SH-SY5Y (cell line): Measurements from ENCODE around the gene AMPD1.

Source experiments
- GATA2 ChIP-seq: IDR thresholded peaks from 2 replicates; pipeline ENCODE4 v1.6.1; 2011; ENCODE audit warnings: mild to moderate bottlenecking, low read depth, low read length
- GATA3 ChIP-seq: IDR thresholded peaks from 2 replicates; pipeline ENCODE4 v1.6.1; 2011; ENCODE audit warnings: low read depth, mild to moderate bottlenecking, low read length, moderate library complexity

AMPD1 gene

GRCh38 chr1:114671939-114672275, 23.4 kb downstream of the AMPD1 start:
- TF ChIP-seq GATA2 (no peak), GATA3 (no peak)

GRCh38 chr1:114671011-114671938, 24.1 kb downstream of the AMPD1 start:
- TF ChIP-seq GATA3 (no peak), GATA2 (no peak)

- no peak for TF ChIP-seq GATA3
- no peak for TF ChIP-seq GATA2
Observed at GRCh38 chr1:114670083-114671010, 25.0 kb downstream of the AMPD1 start.

- TF ChIP-seq GATA3 (no peak), GATA2 (no peak)
Observed at GRCh38 chr1:114669562-114670082, 25.7 kb downstream of the AMPD1 start, which contains the start of gene DENND2C. Gene DENND2C, minus strand, starts transcription at chr1:114670049. Its CDS starts 44,065 bp downstream, at chr1:114625984.

GRCh38 chr1:114668784-114669561, 26.4 kb downstream of the AMPD1 start:
- TF ChIP-seq GATA3 (no peak), GATA2 (no peak)

GRCh38 chr1:114668373-114668772, 27.0 kb downstream of the AMPD1 start:
- TF ChIP-seq GATA3 (no peak), GATA2 (no peak)

- TF ChIP-seq GATA3 (no peak), GATA2 (no peak)
Observed at GRCh38 chr1:114666954-114667353, 28.4 kb downstream of the AMPD1 start.

GRCh38 chr1:114660238-114660637, 35.1 kb downstream of the AMPD1 start:
- TF ChIP-seq GATA3 (no peak), GATA2 (no peak)

GRCh38 chr1:114651893-114652292, 43.5 kb downstream of the AMPD1 start:
- TF ChIP-seq GATA2 (no peak), GATA3 (no peak)

- TF ChIP-seq GATA3 = no peak
- no peak for TF ChIP-seq GATA2
Observed at GRCh38 chr1:114648503-114648902, 46.8 kb downstream of the AMPD1 start.

- TF ChIP-seq GATA2 = no peak
- TF ChIP-seq GATA3 = no peak
Observed at GRCh38 chr1:114641377-114641776, 54.0 kb downstream of the AMPD1 start.

- TF ChIP-seq GATA3 = no peak
Observed at GRCh38 chr1:114638910-114639309, 56.4 kb downstream of the AMPD1 start.

GRCh38 chr1:114632427-114632826, 62.9 kb downstream of the AMPD1 start:
- TF ChIP-seq GATA3 (no peak), GATA2 (no peak)

GRCh38 chr1:114627107-114627506, 68.2 kb downstream of the AMPD1 start:
- TF ChIP-seq GATA2 (no peak), GATA3 (no peak)

GRCh38 chr1:114623364-114623763, 72.0 kb downstream of the AMPD1 start:
- TF ChIP-seq GATA3 = no peak
- TF ChIP-seq GATA2 = no peak
